ENCODE results near the gene HOXA3.

The HOXA3 gene

GRCh38 chr7:27189295-27189996, 37.1 kb upstream of the HOXA3 start:
- DNase-seq: no peak

GRCh38 chr7:27188386-27189294, 36.3 kb upstream of the HOXA3 start:
- DNase-seq: no peak

- no peak for DNase-seq
These were observed 35.3 kb upstream of the HOXA3 start for GRCh38 chr7:27187475-27188385.

- DNase-seq: no peak
These were observed 34.5 kb upstream of the HOXA3 start for GRCh38 chr7:27186668-27187474.

- DNase-seq: no peak
These were observed 33.7 kb upstream of the HOXA3 start for GRCh38 chr7:27185854-27186667.

GRCh38 chr7:27185013-27185853, 32.9 kb upstream of the HOXA3 start, which contains the start of gene HOXA11:
TSS of gene HOXA11 (minus strand) at chr7:27185232. CDS start at chr7:27185144, 88 bp downstream.
- DNase-seq: no peak

GRCh38 chr7:27184337-27185012, 32.1 kb upstream of the HOXA3 start:
- DNase-seq: no peak

GRCh38 chr7:27183682-27184336, 31.4 kb upstream of the HOXA3 start:
- DNase-seq: no peak

- DNase-seq: no peak
These were observed 30.7 kb upstream of the HOXA3 start for GRCh38 chr7:27182861-27183681.

- DNase-seq: no peak
These were observed 30.0 kb upstream of the HOXA3 start for GRCh38 chr7:27182285-27182841.

GRCh38 chr7:27181795-27182275, 29.5 kb upstream of the HOXA3 start:
- DNase-seq: no peak

- DNase-seq: no peak
These were observed 28.3 kb upstream of the HOXA3 start for GRCh38 chr7:27180431-27181420.

- DNase-seq: no peak
These were observed 27.4 kb upstream of the HOXA3 start for GRCh38 chr7:27179503-27180430.

GRCh38 chr7:27179030-27179429, 26.6 kb upstream of the HOXA3 start:
- DNase-seq: no peak

- DNase-seq: no peak
These were observed 26.0 kb upstream of the HOXA3 start for GRCh38 chr7:27178366-27178765.
